ENCODE results near the gene GPR84.

GRCh38 chr12:54385251-54385914 lies 21.1 kb upstream of the GPR84 start:
- TF ChIP-seq EZH2 (optimal IDR thresholded peaks at IDR 0.05; ENCODE audit: low read depth, low read length) = no peak
- TF ChIP-seq CTCF (IDR thresholded peaks at IDR 0.05; ENCODE audit: low read length) = no peak

All from MM.1S (cell line).